Measurements from ENCODE around the gene RABL2A. TPM values are rescaled to one million over a fixed set of nuclear protein-coding genes. Genes with fewer than 3 reads are reported as not detected.
"Not testable (repeated sequence)": the region's sequence is repeated elsewhere in the genome, so short reads cannot be mapped to it uniquely, and the experiment has no call there.

RABL2A gene
- polyA plus RNA-seq (6.7 to 10.0 TPM (median 7.6 TPM) in 3 replicates), polyA minus RNA-seq (4.1 to 14.7 TPM (median 14.7 TPM) in 3 replicates)
- 5.6 TPM for polyA plus RNA-seq (2011; ENCODE audit: low read depth)
- 3.7 and 3.9 TPM in 2 replicates for polyA plus RNA-seq (2011; cell fraction: cytosol; rRNA removed)
- 22.8 and 25.8 TPM in 2 replicates for polyA plus RNA-seq (2011; cell fraction: nucleus; rRNA removed)
- polyA plus RNA-seq (2012; ENCODE audit: low replicate concordance), result 3.6 and 5.7 TPM in 2 replicates
- 7.1 TPM for polyA minus RNA-seq (2011; cell fraction: cytosol; rRNA and poly(A)+ RNA removed)
- 7.1 and 7.8 TPM in 2 replicates for polyA minus RNA-seq (2011; cell fraction: nucleus; rRNA and poly(A)+ RNA removed)

DNA sequence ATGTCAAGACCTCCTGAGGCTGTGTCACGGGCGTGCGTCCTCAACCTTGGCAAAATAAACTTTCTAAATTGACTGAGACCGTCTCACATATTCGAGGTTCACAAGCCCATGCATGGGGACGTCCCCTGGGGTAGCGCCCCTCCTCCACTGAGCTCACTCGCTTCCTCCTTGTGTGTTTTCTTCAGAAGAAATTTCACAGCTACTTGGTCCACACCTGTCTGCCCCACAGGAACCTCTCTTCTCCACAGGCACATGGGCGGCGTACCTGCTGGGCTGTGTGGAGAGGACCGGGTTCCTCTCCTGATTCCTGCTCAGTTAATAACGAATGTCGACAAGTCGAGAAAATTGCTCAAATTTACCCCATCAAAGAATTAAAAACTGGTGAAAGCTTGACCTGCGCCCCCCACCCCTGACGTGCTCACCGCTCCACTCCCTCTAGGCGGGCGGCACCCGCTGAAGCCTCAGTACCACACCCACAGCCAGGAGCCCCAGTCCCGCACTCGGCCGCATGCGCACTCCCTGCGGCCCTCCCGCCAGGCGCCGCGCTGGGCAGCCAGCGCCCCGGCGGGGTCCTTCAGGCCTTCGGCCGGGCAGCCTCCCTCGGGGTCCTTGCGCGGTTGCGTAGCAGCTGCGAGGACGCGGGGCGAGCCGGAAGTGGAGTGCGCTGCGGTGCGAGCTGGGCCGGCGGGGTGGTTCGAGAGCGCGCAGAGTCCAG lies at the start of gene RABL2A:
Gene RABL2A (plus strand): TSS at position 651 of the 715 bp plus-strand sequence. CDS start 1,341 bp downstream, outside the sequence.
- peak within 1 kb of the TSS; percentile 52 for H3K27ac ChIP-seq (ENCODE audit: control insufficient read depth, insufficient read depth, low read length)
- H2AFZ ChIP-seq (ENCODE audit: control insufficient read depth, low read length), result peak within 1 kb of the TSS; percentile 51
- H3K9me1 ChIP-seq (ENCODE audit: control insufficient read depth, extremely low read depth, insufficient read depth, low read length); dilution Hi-C loops (cut with MboI; ENCODE audit: extremely low pct_ligation_motif_present, low sequenced_read_pairs); H4K20me1 ChIP-seq (ENCODE audit: control insufficient read depth, extremely low read depth, insufficient read depth, low read length); FAIRE-seq; H3K36me3 ChIP-seq (ENCODE audit: control insufficient read depth in 2 of 2, extremely low read depth in 1 of 2, insufficient read depth in 2 of 2, low read length in 2 of 2); H3K9me3 ChIP-seq (ENCODE audit: control insufficient read depth, low read depth, low read length); H3K27me3 ChIP-seq (ENCODE audit: control insufficient read depth, extremely low read depth, insufficient read depth, low read length); H3K79me2 ChIP-seq (ENCODE audit: control insufficient read depth, insufficient read depth, low read length); H3K4me1 ChIP-seq (ENCODE audit: control insufficient read depth, extremely low read depth, insufficient read depth, low read length): not testable (repeated sequence)
- H3K4me2 ChIP-seq (ENCODE audit: control insufficient read depth, extremely low read depth, insufficient read depth, low read depth, low read length), result peak within 1 kb of the TSS; percentile 66
- H3K4me3 ChIP-seq (ENCODE audit: control insufficient read depth in 2 of 3, extremely low read depth in 1 of 3, insufficient read depth in 2 of 3, low read depth in 1 of 3, low read length in 3 of 3), result peak within 1 kb of the TSS; percentile 51 to 63 (median 58)
- H3K9ac ChIP-seq (ENCODE audit: control insufficient read depth, extremely low read depth, insufficient read depth, low read length), result peak within 1 kb of the TSS; percentile 72
- peak; percentile 4 for DNase-seq (ENCODE audit: low read depth, low spot score)

DNA sequence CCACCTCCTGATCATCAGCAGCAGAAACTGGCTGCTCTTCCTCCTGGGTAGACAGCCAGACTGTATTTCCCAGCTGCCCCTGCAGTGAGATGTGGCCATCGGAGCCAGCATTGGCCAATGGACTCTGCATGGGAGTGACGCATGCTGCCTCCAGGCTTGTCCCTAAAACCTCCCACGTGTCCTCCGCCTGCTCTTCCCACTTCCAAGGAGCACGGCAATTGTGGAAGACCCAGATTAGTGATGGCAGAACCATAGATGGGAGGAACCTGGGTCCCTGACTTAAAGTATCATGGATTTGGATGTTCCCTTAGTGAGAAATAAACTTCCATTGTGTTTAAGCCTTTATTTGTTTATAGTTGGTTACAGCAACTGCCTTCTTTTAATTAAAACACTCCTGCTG lies 48.6 kb upstream of the RABL2A start:
- FAIRE-seq; dilution Hi-C loops (cut with MboI; ENCODE audit: extremely low pct_ligation_motif_present, low sequenced_read_pairs); H3K4me1 ChIP-seq (ENCODE audit: control insufficient read depth, extremely low read depth, insufficient read depth, low read length); H3K9ac ChIP-seq (ENCODE audit: control insufficient read depth, extremely low read depth, insufficient read depth, low read length); H3K4me2 ChIP-seq (ENCODE audit: control insufficient read depth, extremely low read depth, insufficient read depth, low read depth, low read length); DNase-seq (ENCODE audit: low read depth, low spot score); H3K79me2 ChIP-seq (ENCODE audit: control insufficient read depth, insufficient read depth, low read length); H3K27ac ChIP-seq (ENCODE audit: control insufficient read depth, insufficient read depth, low read length); H4K20me1 ChIP-seq (ENCODE audit: control insufficient read depth, extremely low read depth, insufficient read depth, low read length); H3K36me3 ChIP-seq (ENCODE audit: control insufficient read depth in 2 of 2, extremely low read depth in 1 of 2, insufficient read depth in 2 of 2, low read length in 2 of 2); H3K9me3 ChIP-seq (ENCODE audit: control insufficient read depth, low read depth, low read length); H2AFZ ChIP-seq (ENCODE audit: control insufficient read depth, low read length); H3K9me1 ChIP-seq (ENCODE audit: control insufficient read depth, extremely low read depth, insufficient read depth, low read length); H3K4me3 ChIP-seq (ENCODE audit: control insufficient read depth in 2 of 3, extremely low read depth in 1 of 3, insufficient read depth in 2 of 3, low read depth in 1 of 3, low read length in 3 of 3); H3K27me3 ChIP-seq (ENCODE audit: control insufficient read depth, extremely low read depth, insufficient read depth, low read length): not testable (repeated sequence)

DNA sequence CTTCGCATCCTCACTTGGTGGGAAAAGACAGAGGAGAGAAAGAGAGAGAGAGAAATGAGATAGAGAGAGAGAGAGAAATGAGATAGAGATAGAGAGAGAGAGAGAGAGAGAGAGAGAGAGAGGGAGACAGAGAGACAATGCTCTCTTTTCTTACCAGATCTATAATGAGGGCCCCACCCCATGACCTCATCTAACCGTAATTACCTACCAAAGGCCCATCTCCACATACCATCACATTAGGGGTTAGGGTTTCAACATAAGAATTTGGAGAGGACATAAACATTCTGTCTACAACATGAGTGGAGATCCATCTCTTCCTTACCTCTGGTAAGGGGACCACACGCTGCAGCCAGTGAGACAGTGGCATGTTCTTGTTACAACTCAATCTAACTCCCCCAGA lies 44.6 kb upstream of the RABL2A start:
- H3K9me3 ChIP-seq (ENCODE audit: control insufficient read depth, low read depth, low read length); DNase-seq (ENCODE audit: low read depth, low spot score); H3K4me3 ChIP-seq (ENCODE audit: control insufficient read depth in 2 of 3, extremely low read depth in 1 of 3, insufficient read depth in 2 of 3, low read depth in 1 of 3, low read length in 3 of 3); H3K27me3 ChIP-seq (ENCODE audit: control insufficient read depth, extremely low read depth, insufficient read depth, low read length); H3K4me2 ChIP-seq (ENCODE audit: control insufficient read depth, extremely low read depth, insufficient read depth, low read depth, low read length); FAIRE-seq; H3K36me3 ChIP-seq (ENCODE audit: control insufficient read depth in 2 of 2, extremely low read depth in 1 of 2, insufficient read depth in 2 of 2, low read length in 2 of 2); H4K20me1 ChIP-seq (ENCODE audit: control insufficient read depth, extremely low read depth, insufficient read depth, low read length); H3K9ac ChIP-seq (ENCODE audit: control insufficient read depth, extremely low read depth, insufficient read depth, low read length); dilution Hi-C loops (cut with MboI; ENCODE audit: extremely low pct_ligation_motif_present, low sequenced_read_pairs); H3K27ac ChIP-seq (ENCODE audit: control insufficient read depth, insufficient read depth, low read length); H2AFZ ChIP-seq (ENCODE audit: control insufficient read depth, low read length); H3K9me1 ChIP-seq (ENCODE audit: control insufficient read depth, extremely low read depth, insufficient read depth, low read length); H3K79me2 ChIP-seq (ENCODE audit: control insufficient read depth, insufficient read depth, low read length); H3K4me1 ChIP-seq (ENCODE audit: control insufficient read depth, extremely low read depth, insufficient read depth, low read length): not testable (repeated sequence)

DNA sequence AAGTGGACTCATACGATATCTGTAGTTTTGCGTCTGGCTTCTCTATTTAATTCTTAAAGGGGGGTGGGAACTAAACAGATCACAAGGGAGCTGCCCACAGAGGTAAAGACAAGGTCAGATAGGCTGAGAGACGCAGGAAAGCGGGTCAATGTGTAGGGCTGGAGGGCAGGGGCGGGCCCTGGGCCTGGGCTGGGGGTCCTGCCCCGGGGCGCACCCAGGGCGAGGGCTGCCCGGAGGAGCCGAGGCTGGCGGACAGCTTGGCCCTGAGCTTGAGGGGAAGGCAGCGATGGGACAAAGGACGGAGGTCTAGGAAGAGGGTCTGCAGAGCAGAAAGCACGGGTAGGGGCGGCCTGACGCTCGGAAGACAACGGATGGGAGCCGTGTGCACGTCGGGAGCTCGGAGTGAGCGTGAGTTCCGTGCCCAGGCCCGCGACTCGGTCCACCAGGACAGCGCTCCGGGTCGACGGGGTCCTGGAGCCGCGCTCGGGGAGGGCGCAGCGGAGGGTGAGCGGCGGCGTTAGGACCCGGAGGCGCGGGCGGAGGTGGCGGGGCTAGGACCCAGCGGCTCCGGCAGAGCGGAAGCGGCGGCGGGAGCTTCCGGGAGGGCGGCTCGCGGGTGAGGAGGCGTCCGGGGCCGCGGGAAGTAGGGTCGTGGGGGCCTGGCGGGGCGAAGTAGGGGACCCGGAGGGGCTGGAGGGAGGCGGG lies 43.4 kb upstream of the RABL2A start:
- H3K79me2 ChIP-seq (ENCODE audit: control insufficient read depth, insufficient read depth, low read length); H3K4me1 ChIP-seq (ENCODE audit: control insufficient read depth, extremely low read depth, insufficient read depth, low read length); FAIRE-seq; dilution Hi-C loops (cut with MboI; ENCODE audit: extremely low pct_ligation_motif_present, low sequenced_read_pairs); H3K9me3 ChIP-seq (ENCODE audit: control insufficient read depth, low read depth, low read length); H3K27me3 ChIP-seq (ENCODE audit: control insufficient read depth, extremely low read depth, insufficient read depth, low read length); DNase-seq (ENCODE audit: low read depth, low spot score); H4K20me1 ChIP-seq (ENCODE audit: control insufficient read depth, extremely low read depth, insufficient read depth, low read length); H3K36me3 ChIP-seq (ENCODE audit: control insufficient read depth in 2 of 2, extremely low read depth in 1 of 2, insufficient read depth in 2 of 2, low read length in 2 of 2); H3K9me1 ChIP-seq (ENCODE audit: control insufficient read depth, extremely low read depth, insufficient read depth, low read length): not testable (repeated sequence)
- Histone ChIP-seq H2AFZ (ENCODE audit: control insufficient read depth, low read length) (peak overlapping the region; percentile 95), H3K4me3 (ENCODE audit: control insufficient read depth in 2 of 3, extremely low read depth in 1 of 3, insufficient read depth in 2 of 3, low read depth in 1 of 3, low read length in 3 of 3) (peak overlapping the region; percentile 66 to 70 (median 67)), H3K9ac (ENCODE audit: control insufficient read depth, extremely low read depth, insufficient read depth, low read length) (peak overlapping the region; percentile 72), H3K27ac (ENCODE audit: control insufficient read depth, insufficient read depth, low read length) (peak overlapping the region; percentile 20), H3K4me2 (ENCODE audit: control insufficient read depth, extremely low read depth, insufficient read depth, low read depth, low read length) (peak overlapping the region; percentile 79)
